Activated CD4-positive, alpha-beta T cell treated with anti-CD3 and anti-CD28 coated beads for 4 hours (primary cell): ENCODE data around the gene PLVAP.
"Not testable (repeated sequence)": the region's sequence is repeated elsewhere in the genome, so short reads cannot be mapped to it uniquely, and the experiment has no call there.

Experiments
- DNase-seq, 2 donors: peaks; one replicate each; pipeline ENCODE4 v3.0.0-alpha.2; 2020

PLVAP gene

DNA sequence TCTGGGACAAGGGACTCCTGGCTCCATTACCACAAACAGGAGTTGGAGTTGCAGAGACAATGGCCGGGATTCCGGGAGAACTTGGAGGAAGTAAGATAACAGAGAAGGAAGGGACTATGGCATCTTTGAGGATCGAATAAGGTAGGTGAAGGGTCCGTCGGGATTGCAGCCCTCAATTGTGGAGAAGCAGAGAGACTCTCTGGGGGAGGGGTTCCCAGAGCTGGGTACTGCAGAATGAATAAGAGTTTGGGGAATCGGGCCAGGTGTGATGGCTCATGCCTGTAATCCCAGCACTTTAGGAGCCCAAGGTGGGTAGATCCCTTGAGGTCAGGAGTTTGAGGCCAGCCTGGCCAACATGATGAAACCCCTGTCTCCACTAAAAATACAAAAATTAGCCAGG lies 24.5 kb upstream of the PLVAP start:
- no peak for DNase-seq

DNA sequence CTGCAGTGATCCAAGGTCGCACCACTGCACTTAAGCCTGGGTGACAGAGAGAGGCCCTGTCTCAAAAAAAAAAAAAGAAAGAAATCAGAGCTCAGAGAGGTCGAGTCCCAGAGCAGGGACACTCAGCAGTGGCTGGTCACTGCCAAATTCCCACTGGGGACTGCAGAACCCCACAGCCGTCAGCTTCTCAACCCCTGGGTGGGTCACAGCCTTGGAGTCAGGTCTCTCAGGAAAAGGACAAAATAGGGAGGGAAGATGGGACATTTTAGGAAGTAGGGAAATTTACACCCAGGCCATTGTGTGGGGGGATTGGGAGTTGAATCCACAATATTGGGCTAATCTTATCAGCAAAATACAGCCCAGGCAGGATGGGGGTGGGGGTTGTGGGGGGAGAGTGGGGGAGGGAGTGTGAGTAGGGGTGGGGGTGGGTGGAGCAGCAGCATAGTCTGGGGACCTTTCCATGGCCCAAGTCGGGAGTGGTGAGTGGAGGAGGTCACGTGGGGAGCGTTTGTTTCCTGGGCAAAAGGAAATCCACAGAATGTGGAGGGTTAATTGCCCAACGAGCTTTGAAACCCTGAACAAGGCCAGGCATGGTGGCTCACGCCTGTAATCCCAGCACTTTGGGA lies 21.9 kb upstream of the PLVAP start:
- no peak for DNase-seq

- peak; percentile 61 to 63 for DNase-seq
These were observed 17.8 kb upstream of the PLVAP start for GRCh38 chr19:17394891-17395415.

DNA sequence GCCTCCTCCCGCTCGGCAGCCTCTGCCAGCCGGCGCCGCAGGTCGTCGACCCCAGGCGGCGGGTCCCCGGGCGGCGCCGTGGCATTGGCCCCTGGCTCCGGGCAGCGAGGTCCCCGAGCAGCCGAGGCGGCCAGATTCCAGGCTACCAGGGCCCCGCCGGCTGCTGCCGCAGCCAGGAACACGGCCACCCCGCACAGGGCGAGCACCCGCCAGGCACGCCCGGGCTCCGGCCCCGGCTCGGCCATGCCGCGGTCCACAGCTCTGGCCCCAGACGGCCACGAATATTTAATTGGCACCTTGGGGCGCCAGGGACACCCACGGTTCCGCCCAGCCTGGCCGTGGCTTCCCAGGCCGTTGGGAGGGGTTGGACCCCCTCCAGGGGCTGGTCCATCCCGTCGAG lies 16.8 kb upstream of the PLVAP start, which contains the start of gene CCDC194:
TSS of gene CCDC194 (minus strand) at position 283 of the 400 bp plus-strand sequence. CDS start at position 245, 38 bp downstream.
- DNase-seq = no peak

DNA sequence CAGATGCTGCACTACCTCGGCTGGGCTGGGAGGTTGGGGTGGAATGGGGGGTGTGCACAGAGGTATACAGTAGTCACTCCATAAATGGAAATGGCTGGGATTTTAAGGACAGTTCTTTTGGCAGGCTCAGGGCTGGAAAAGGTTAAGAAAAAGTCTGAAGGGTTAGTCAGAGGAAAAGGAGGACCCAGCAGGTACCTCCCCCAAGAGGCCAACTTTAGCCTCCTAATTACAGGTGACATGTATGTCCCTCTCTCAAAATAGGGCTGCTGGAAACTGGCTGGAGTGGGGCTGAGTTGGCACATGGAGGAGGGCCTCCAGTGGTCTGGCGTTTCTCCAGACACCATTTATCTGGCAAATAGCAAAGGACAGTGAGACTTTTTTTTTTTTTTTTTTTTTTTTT lies 15.9 kb upstream of the PLVAP start:
- no peak for DNase-seq

DNA sequence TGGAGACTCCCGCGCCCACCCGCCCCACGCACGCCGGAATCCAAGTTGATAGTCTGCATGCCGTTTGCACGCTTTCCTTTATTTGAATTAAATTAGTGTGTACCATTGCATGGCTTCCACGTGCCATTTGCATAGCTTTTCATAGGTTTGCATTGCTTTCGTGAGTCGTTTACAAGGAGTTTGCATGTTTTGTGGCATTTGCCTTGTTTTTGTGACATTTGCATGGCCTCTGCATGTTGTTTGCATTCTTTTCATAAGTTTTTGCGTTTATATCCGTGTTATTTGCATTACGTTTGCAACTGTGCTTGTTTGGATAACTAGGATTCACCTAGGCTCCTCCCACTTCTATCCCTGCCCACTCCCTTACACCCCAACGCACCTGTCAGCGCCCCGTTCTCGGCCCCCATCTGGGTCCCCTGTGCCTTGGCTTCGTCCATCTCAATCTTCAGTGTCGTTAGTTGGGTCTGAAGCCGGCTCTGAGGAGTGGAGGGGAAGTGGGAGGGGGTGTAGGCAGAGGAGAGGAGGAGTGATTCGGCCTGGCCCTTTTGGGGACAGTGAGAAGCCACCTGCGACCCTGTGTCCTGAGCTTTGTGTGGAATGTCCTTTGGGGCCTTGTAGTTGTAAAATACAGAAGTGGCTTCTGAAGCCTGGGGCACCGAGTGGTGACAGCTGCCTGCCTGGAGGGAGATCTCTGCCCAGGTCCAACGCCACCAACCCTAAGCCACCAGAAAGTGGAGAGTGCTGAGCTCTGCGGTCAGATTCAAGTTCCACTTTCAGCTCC lies 14.4 kb upstream of the PLVAP start:
- no peak for DNase-seq

GRCh38 chr19:17390665-17391370 lies 13.7 kb upstream of the PLVAP start:
- peak; percentile 85 to 87 for DNase-seq

GRCh38 chr19:17389957-17390664 lies 13.0 kb upstream of the PLVAP start:
- no peak for DNase-seq

GRCh38 chr19:17389288-17389687 lies 12.1 kb upstream of the PLVAP start:
- DNase-seq = no peak

GRCh38 chr19:17385878-17386611 lies 8.9 kb upstream of the PLVAP start:
- peak; percentile 52 to 62 for DNase-seq

DNA sequence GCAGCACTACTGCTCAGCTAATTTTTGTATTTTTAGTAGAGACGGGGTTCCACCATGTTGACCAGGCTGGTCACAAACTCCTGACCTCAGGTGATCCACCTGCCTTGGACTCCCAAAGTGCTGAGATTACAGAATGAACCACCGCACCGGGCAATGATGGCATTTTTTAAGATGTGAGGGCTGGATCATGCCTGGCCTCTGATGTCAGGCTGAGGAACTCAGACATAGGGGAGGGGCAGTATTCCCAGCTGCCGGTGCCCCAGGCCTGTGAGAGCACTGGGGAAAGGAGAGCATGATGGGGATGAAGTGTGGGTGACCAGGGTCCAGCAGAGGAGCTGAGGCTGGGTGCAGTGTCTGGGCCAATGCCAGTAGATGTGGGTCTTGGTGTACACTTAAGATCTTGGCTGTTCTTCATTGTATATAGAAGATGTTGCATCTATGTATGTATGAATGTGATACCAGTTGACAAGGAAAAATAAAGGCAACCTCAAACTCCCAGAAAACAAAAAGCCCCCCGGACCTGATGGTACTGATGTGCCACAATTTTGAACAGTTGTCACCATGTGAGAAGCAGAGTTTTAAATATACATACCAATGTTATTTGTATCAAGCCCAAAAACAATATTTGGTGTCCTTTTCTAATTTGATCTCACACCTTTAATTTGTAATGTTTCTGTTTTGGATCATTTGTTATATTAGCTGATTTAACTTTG lies 3.4 kb upstream of the PLVAP start:
- DNase-seq = no peak

DNA sequence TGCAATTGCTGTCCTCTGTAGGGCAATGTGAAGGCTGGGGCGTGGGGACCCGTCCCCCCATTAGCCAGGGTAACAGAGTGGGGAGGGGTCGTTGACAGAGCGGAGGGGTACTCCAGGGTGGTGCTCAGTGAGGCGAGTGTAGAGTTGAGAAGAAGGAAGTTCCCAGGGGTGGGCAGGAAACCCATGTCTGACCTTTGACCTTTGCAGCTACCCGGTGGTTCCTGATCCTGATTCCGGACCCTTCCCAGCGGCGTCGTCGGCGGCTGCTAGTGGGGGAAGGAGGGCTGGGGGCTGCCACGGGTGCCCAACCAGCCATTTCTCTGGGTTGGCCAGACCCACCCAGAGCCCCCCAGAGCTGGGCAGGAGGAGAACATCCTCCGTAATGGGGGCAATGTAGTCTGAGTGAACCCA lies 2.1 kb upstream of the PLVAP start:
- DNase-seq = no peak

DNA sequence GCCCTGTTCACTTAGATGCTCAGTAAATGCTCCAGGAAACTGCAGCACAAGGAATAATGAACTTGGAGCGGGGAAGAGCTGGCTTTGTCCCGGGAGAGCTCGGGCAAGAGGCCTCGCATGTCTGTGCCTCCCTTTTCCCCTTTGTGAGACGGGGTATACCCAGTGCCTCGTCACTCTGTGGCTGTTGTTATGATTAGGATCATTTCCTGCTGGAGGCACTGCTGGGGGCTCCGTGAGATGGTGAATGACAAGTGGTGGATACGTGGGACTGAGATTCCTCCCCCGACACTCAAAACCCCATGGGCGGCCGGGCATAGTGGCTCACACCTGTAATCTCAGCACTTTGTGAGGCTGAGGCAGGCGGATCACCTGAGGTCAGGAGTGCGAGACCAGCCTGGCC lies 1.1 kb upstream of the PLVAP start:
- DNase-seq = no peak

- DNase-seq = no peak
These were observed 7.0 kb downstream of the PLVAP start for GRCh38 chr19:17370026-17370587.

DNA sequence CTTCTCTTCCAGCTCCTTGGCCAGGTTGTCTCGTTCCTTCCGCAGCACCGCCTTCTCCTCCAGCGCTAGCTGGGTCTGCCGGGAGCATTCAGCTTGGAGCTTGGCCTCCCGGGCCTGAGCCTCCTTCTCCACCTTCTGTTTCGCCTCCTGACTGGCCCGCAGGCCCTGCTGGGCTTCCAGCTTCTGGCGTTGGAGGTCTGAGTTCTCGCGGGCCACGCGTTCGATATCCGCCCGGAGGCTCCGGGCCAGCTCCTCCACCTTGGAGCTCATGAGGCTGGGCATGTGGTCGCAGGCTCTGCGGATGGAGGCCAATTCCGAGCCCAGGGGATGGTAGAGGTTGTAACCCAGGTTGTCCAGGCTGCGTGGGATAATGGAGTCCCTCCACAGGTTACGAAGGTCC lies 11.8 kb downstream of the PLVAP start:
- DNase-seq = no peak

DNA sequence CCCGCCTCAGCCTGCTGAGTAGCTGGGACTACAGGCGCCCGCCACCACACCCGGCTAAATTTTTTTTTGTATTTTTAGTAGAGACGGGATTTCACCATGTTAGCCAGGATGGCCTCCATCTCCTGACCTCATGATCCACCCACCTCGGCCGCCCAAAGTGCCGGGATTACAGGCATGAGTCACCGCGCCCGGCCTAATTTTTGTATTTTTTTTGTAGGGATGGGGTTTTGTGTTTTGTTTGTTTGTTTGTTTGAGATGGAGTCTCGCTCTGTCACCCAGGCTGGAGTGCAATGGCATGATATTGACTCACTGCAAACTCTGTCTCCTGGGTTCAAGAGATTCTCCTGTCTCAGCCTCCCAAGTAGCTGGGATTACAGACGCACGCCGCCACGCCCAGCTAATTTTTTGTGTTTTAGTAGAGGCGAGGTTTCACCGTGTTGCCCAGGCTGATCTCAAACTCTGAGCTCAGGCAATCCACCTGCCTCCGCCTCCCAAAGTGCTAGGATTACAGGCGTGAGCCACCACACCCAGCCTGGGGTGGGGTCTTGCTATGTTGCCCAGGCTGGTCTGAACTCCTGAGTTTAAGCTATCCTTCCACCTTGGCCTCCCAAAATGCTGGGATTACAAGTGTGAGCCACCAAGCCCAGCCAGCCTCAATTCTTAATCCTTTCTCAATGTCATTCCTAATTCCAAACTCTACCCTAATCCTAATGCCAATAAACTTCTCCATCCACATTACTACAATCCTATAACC lies 13.1 kb downstream of the PLVAP start:
- DNase-seq = not testable (repeated sequence)

DNA sequence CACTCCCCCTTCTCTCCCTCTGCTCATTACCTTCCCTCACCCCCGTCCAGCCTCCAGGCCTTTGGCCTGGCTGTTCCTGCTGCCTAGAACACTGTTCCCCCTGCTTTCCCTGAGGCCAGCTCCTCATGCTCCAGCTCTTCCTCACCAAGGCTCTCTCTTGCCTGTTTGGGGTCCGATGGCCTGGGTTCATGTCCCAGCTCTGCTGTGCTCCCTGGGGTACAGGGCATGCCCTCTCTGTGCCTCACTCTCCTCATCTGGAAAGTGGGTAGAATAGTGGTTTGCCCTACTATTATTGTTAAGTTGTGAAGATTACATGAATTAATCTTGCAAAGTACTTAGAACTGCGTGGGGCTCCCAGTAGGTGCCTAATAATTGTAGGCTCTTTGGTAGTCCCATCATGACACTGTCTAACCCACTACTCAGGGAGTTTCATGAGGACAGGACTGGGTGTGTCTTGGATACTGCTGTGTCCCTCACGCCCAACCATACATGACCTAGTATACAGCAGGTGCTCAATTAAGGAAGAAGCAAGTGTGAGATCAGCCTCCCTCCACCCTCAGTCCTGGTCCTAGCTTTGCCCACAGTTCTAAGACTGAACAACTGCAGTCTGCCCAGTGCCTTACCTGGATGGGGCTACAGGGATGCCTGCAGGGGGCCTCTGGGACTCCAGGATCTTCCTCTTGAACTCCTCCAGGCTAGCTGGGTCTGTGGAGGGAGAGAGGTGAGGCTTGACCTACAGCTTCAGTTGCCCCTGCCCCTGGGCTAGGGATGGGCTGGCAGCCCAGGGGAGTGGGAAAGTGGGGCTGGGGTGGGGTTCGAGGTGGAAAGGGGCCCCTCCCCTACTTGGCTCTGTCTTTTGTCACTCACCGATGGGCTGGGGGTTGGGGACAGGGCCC lies 17.0 kb downstream of the PLVAP start:
- no peak for DNase-seq

GRCh38 chr19:17358395-17358794 lies 18.7 kb downstream of the PLVAP start:
- no peak for DNase-seq

DNA sequence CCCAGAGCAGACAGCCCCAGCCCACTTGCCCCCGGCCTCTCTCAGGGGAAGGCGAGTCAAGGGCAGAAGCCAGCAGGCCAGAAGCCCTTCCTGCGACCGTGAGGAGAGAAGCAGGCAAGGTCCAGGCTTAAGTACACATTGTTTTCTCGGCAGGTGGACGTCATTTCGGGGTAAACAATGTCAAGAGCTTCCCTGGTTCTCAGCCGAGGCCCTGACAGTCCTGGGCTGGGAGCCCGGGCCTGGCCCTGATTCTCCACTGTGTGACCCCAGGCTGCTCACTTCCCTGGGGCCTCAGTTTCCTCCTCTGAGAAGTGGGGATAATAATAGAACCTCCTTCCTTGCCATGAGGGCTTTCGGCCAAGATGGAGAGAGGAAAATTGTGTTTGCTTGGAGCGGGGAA lies 19.4 kb downstream of the PLVAP start:
- no peak for DNase-seq
